Naive thymus-derived CD8-positive, alpha-beta T cell (primary cell): Measurements from ENCODE around the gene COL23A1. TPM values are rescaled to one million over a fixed set of nuclear protein-coding genes. Genes with fewer than 3 reads are reported as not detected.

Source experiments
- ATAC-seq, 2 donors: fragments of 150-1000 bp; cut with Tn5 transposase in 1 of 2; sonication (Bioruptor Pico), chemical (Tn5 transposase) in 1 of 2; 1 replicate in 1 of 2; 2 replicates in 1 of 2; pipeline ENCODE4 v1.10.0; 2021; ENCODE audit warnings: mild to moderate bottlenecking in 2 of 2, moderate library complexity in 2 of 2
- POLR2A ChIA-PET: fragments of 350-600 bp; sonication (Branson Sonifier 250); formaldehyde crosslinking; loops from one replicate; lab custom pipeline; 2021; ENCODE audit warnings: antibody characterized with exemption; lab: Charles Lee
- DNase-seq, 10 donors: peaks; one replicate each; pipeline versions ENCODE4 v3.0.0 to v3.0.0-alpha.2; 2020 to 2022
- H3K27ac Mint-ChIP-seq, 10 donors: one replicate each; pipeline ENCODE4 v1.8.0; 2020 to 2022; ENCODE audit warnings: mild to moderate bottlenecking in 10 of 10, mixed read lengths in 10 of 10, moderate library complexity in 4 of 10, inconsistent platforms in 1 of 10
- H3K27me3 Mint-ChIP-seq, 5 donors: one replicate each; pipeline ENCODE4 v1.8.0; 2021 to 2022; ENCODE audit warnings: mixed read lengths in 5 of 5
- H3K36me3 Mint-ChIP-seq, 3 donors: one replicate each; pipeline ENCODE4 v1.8.0; 2020 to 2022; ENCODE audit warnings: mixed read lengths in 3 of 3, mild to moderate bottlenecking in 2 of 3, inconsistent platforms in 1 of 3
- H3K4me1 Mint-ChIP-seq, 4 donors: one replicate each; pipeline ENCODE4 v1.8.0; 2021 to 2022; ENCODE audit warnings: mixed read lengths in 4 of 4
- H3K4me3 Mint-ChIP-seq, 10 donors: one replicate each; pipeline ENCODE4 v1.8.0; 2020 to 2022; ENCODE audit warnings: mild to moderate bottlenecking in 10 of 10, mixed read lengths in 10 of 10, moderate library complexity in 6 of 10, inconsistent platforms in 1 of 10
- H3K9me3 Mint-ChIP-seq, 9 donors: one replicate each; pipeline ENCODE4 v1.8.0; 2020 to 2022; ENCODE audit warnings: mixed read lengths in 9 of 9, mild to moderate bottlenecking in 3 of 9, inconsistent platforms in 1 of 9, moderate library complexity in 1 of 9
- polyA plus RNA-seq, 3 donors: library from polyadenylated mRNA; unstranded; fragments of 300-500 nt; fragmentation: Illumina TruSeq; gene quantifications; one replicate each; pipeline ENCODE4 v1.2.3, GENCODE V29; 2021
- total RNA-seq, 8 experiments: library from RNA in 2 of 8; stranded (reverse) in 2 of 8; gene quantifications; one replicate each; pipeline ENCODE4 v1.2.3 and lab custom pipeline; 2021 to 2026

Gene COL23A1
- total and polyA plus RNA-seq, 5 experiments from 2014 or later = 0.10 to 0.51 (median 0.16) TPM; not detected in 2

DNA sequence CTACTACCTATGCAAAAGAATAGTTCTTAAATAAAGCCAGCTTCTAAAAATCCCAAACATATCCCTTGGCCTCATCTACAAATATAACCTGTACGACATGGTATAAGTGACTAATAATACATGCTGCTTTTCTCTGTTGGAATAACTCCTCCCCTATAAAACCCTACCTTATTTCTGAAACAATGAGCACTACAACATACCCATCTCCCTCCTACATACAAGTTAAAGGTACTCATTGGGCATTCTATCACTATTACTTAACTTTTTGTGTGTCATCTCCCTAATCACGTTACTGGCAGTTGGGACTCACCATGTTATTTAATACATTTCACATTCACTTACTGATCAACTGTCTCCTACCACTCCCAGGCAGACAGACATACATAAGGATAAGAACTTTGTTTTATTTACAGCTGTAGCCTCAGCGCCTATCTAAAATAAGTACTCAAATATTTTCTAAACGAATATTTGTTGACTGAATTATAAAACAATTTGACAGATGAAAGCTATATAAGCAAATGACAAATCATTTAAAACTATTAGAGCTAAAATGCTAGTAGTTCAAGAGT, 32.6 kb upstream of the COL23A1 start:
- Mint-ChIP-seq H3K4me3 (peak overlapping the region in 7 of 10 donors; percentile 10 to 56 (median 41)), H3K9me3 (no peaks in the 10 kb centered on the region), H3K4me1 (peaks cover 30 to 71% (median 68%) of the 10 kb centered on the region in 4 donors), H3K36me3 (peaks cover 5 to 53% (median 24%) of the 10 kb centered on the region in 3 donors), H3K27ac (peak overlapping the region in 2 of 10 donors; percentile 11 to 61), H3K27me3 (no peaks in the 10 kb centered on the region)
- no peak for DNase-seq
- POLR2A ChIA-PET = no interaction called here
- no peak for ATAC-seq

GRCh38 chr5:178619390-178619789, 29.2 kb upstream of the COL23A1 start:
- Mint-ChIP-seq H3K4me1 (peaks cover 28 to 65% (median 62%) of the 10 kb centered on the region in 4 donors), H3K4me3 (peak overlapping the region in 4 of 10 donors; percentile 3 to 39 (median 16)), H3K27ac (peak overlapping the region in 5 of 10 donors; percentile 18 to 61 (median 46)), H3K9me3 (no peaks in the 10 kb centered on the region), H3K27me3 (no peaks in the 10 kb centered on the region), H3K36me3 (peaks cover 9 to 84% (median 26%) of the 10 kb centered on the region in 3 donors)
- DNase-seq (no peak), ATAC-seq (no peak)
- POLR2A ChIA-PET = interaction anchor here (0.5 kb wide), 1 partner anchor 1139 kb away, joined by 4 read pairs; no protein-coding TSS in a partner anchor

DNA sequence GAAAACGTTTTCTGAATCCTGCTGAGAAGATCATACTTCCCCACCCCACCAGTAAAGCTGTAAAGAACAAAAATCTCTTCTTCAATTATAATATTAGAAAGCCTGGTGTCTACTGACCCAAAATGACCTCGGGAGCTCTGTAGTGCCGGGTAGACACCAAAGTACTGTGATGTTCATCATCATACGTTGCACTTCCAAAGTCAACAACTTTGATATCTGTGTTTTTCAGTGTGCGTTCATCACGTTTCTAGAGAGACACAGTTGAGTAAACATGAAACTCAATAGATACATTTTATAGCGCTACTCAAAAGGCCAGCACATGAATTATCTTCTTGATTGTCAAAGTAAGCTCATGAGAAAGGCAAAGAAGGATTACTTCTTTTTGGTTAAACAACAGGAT, 22.1 kb upstream of the COL23A1 start:
- POLR2A ChIA-PET = interaction anchor here (1.6 kb wide), 1 partner anchor 14 kb away, joined by 8 read pairs; no protein-coding TSS in a partner anchor
- DNase-seq (no peak), ATAC-seq (no peak)
- Mint-ChIP-seq H3K27me3 (no peaks in the 10 kb centered on the region), H3K36me3 (peaks cover 17 to 89% (median 30%) of the 10 kb centered on the region in 3 donors), H3K27ac (peak overlapping the region in 3 of 10 donors; percentile 14 to 61 (median 15)), H3K9me3 (no peaks in the 10 kb centered on the region), H3K4me3 (no peak overlapping the region), H3K4me1 (peaks cover 7 to 33% (median 21%) of the 10 kb centered on the region in 4 donors)

- Mint-ChIP-seq H3K4me1 (peaks cover 0 to 15% (median 7%) of the 10 kb centered on the region in 4 donors), H3K27ac (peak overlapping the region in 4 of 10 donors; percentile 11 to 47 (median 34))
Observed at GRCh38 chr5:178606269-178606668, 16.1 kb upstream of the COL23A1 start.

GRCh38 chr5:178605788-178606187, 15.6 kb upstream of the COL23A1 start:
- POLR2A ChIA-PET = no interaction called here

More at GRCh38 chr5:178606269-178606668, 16.1 kb upstream of the COL23A1 start:
- Mint-ChIP-seq H3K36me3 (peaks cover 6 to 90% (median 24%) of the 10 kb centered on the region in 3 donors), H3K9me3 (no peaks in the 10 kb centered on the region), H3K4me3 (no peak overlapping the region), H3K27me3 (no peaks in the 10 kb centered on the region)
- DNase-seq = no peak
- POLR2A ChIA-PET = no interaction called here
- no peak for ATAC-seq

GRCh38 chr5:178602752-178603151, 12.6 kb upstream of the COL23A1 start:
- ATAC-seq (no peak), DNase-seq (no peak)
- peaks cover 0 to 81% (median 16%) of the 10 kb centered on the region in 3 donors for H3K36me3 Mint-ChIP-seq
- POLR2A ChIA-PET = no interaction called here
- no peaks in the 10 kb centered on the region for H3K27me3 Mint-ChIP-seq
- no peak overlapping the region for H3K4me3 Mint-ChIP-seq
- H3K27ac Mint-ChIP-seq = no peak overlapping the region
- peaks cover 0 to 9% (median 0%) of the 10 kb centered on the region in 9 donors for H3K9me3 Mint-ChIP-seq
- peaks cover 0 to 6% (median 2%) of the 10 kb centered on the region in 4 donors for H3K4me1 Mint-ChIP-seq

More at GRCh38 chr5:178605788-178606187, 15.6 kb upstream of the COL23A1 start:
- Mint-ChIP-seq H3K36me3 (peaks cover 3 to 90% (median 24%) of the 10 kb centered on the region in 3 donors), H3K27ac (peak overlapping the region in 2 of 10 donors; percentile 18 to 37), H3K4me1 (peaks cover 0 to 12% (median 6%) of the 10 kb centered on the region in 4 donors), H3K27me3 (no peaks in the 10 kb centered on the region), H3K9me3 (no peaks in the 10 kb centered on the region), H3K4me3 (no peak overlapping the region)
- DNase-seq (no peak), ATAC-seq (no peak)

- peaks cover 8 to 38% (median 22%) of the 10 kb centered on the region in 9 donors for H3K9me3 Mint-ChIP-seq
- no peak overlapping the region for H3K4me3 Mint-ChIP-seq
- peaks cover 0 to 8% (median 0%) of the 10 kb centered on the region in 5 donors for H3K27me3 Mint-ChIP-seq
- POLR2A ChIA-PET = no interaction called here
- H3K27ac Mint-ChIP-seq = no peak overlapping the region
- H3K36me3 Mint-ChIP-seq = peaks cover 15 to 20% (median 18%) of the 10 kb centered on the region in 3 donors
- peaks cover 2 to 9% (median 5%) of the 10 kb centered on the region in 4 donors for H3K4me1 Mint-ChIP-seq
- no peak for ATAC-seq
- no peak for DNase-seq
Observed at GRCh38 chr5:178595750-178596149, 5.6 kb upstream of the COL23A1 start.

DNA sequence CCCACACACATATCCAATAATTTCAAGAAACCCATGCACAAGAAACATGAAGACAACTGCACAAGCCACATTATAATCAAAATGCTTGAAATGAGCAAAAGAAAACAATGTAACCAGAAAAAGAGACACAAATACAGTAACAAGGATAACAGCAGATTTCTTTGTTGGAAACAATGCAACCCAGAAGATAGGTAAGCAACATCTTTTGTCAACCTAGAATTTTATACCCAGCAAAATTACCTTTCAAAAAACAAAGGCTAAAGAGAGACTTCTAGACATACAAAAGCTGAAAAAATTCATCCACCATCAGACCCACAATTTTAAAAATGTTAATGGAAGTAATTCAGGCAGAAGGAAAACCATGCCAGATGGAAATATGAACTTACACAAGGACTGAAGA, 5.0 kb upstream of the COL23A1 start:
- ATAC-seq (no peak), DNase-seq (no peak)
- peaks cover 11 to 20% (median 18%) of the 10 kb centered on the region in 3 donors for H3K36me3 Mint-ChIP-seq
- peaks cover 0 to 10% (median 1%) of the 10 kb centered on the region in 5 donors for H3K27me3 Mint-ChIP-seq
- H3K27ac Mint-ChIP-seq = no peak overlapping the region
- H3K9me3 Mint-ChIP-seq = peaks cover 8 to 38% (median 22%) of the 10 kb centered on the region in 9 donors
- no peak overlapping the region for H3K4me3 Mint-ChIP-seq
- POLR2A ChIA-PET = no interaction called here
- peaks cover 2 to 14% (median 8%) of the 10 kb centered on the region in 4 donors for H3K4me1 Mint-ChIP-seq

- Mint-ChIP-seq H3K9me3 (peaks cover 7 to 23% (median 19%) of the 10 kb centered on the region in 9 donors), H3K36me3 (peaks cover 2 to 25% (median 14%) of the 10 kb centered on the region in 3 donors), H3K27ac (no peak overlapping the region), H3K4me3 (peak overlapping the region; percentile 76 to 92 (median 85)), H3K4me1 (peaks cover 3 to 14% (median 12%) of the 10 kb centered on the region in 4 donors), H3K27me3 (peaks cover 27 to 39% (median 35%) of the 10 kb centered on the region in 5 donors)
- no peak for ATAC-seq
- no peak for DNase-seq
- POLR2A ChIA-PET = no interaction called here
Observed at GRCh38 chr5:178590924-178591423, 781 bp upstream of the COL23A1 start.

- ATAC-seq (no peak), DNase-seq (peak in 4 of 10 donors; percentile 5 to 31 (median 20))
- H3K27me3 Mint-ChIP-seq = peaks cover 32 to 42% (median 39%) of the 10 kb centered on the region in 5 donors
- peaks cover 0 to 10% (median 6%) of the 10 kb centered on the region in 9 donors for H3K9me3 Mint-ChIP-seq
- peak overlapping the region; percentile 60 to 85 (median 65) for H3K4me3 Mint-ChIP-seq
- H3K27ac Mint-ChIP-seq = peak overlapping the region in 1 of 10 donors; percentile 40
- POLR2A ChIA-PET = no interaction called here
- peaks cover 2 to 14% (median 12%) of the 10 kb centered on the region in 4 donors for H3K4me1 Mint-ChIP-seq
- H3K36me3 Mint-ChIP-seq = peaks cover 0 to 12% (median 5%) of the 10 kb centered on the region in 3 donors
Observed at GRCh38 chr5:178589180-178590140, 733 bp downstream of the COL23A1 start.

GRCh38 chr5:178588769-178589168, 1.4 kb downstream of the COL23A1 start:
- ATAC-seq (no peak), DNase-seq (no peak)
- Mint-ChIP-seq H3K9me3 (peaks cover 0 to 5% (median 0%) of the 10 kb centered on the region in 9 donors), H3K36me3 (peaks cover 0 to 6% (median 0%) of the 10 kb centered on the region in 3 donors), H3K27me3 (peaks cover 32 to 42% (median 39%) of the 10 kb centered on the region in 5 donors), H3K4me3 (peak overlapping the region; percentile 60 to 85 (median 65)), H3K4me1 (peaks cover 2 to 14% (median 12%) of the 10 kb centered on the region in 4 donors), H3K27ac (no peak overlapping the region)
- POLR2A ChIA-PET = no interaction called here
